GF-D8 (cell line): ENCODE results near the gene BAIAP2L1.
A peak's percentile ranks its signal among the peaks of the same experiment; 100 is the strongest.
"Not testable (repeated sequence)": the region's sequence is repeated elsewhere in the genome, so short reads cannot be mapped to it uniquely, and the experiment has no call there.

Experiments used
- DNase-seq: peaks from one replicate; lab custom pipeline; 2025; lab: John Stamatoyannopoulos, UW

BAIAP2L1 gene

GRCh38 chr7:98400542-98401340 is at the start of gene BAIAP2L1:
Gene BAIAP2L1, minus strand, starts transcription at chr7:98401090. Its CDS starts 238 bp downstream, at chr7:98400852.
- peak; percentile 17 for DNase-seq

- no peak for DNase-seq
These were observed 47.9 kb upstream of the BAIAP2L1 start for GRCh38 chr7:98448766-98449165.

- DNase-seq = not testable (repeated sequence)
These were observed 40.1 kb upstream of the BAIAP2L1 start for GRCh38 chr7:98440992-98441391.

GRCh38 chr7:98439484-98439883 is 38.6 kb upstream of the BAIAP2L1 start:
- DNase-seq = no peak

- no peak for DNase-seq
These were observed 33.2 kb upstream of the BAIAP2L1 start for GRCh38 chr7:98434087-98434486.

- no peak for DNase-seq
These were observed 28.9 kb upstream of the BAIAP2L1 start for GRCh38 chr7:98429799-98430198.

- DNase-seq = no peak
These were observed 22.2 kb upstream of the BAIAP2L1 start for GRCh38 chr7:98423043-98423442.

GRCh38 chr7:98420966-98421612 is 20.2 kb upstream of the BAIAP2L1 start:
- DNase-seq = no peak

GRCh38 chr7:98419988-98420387 is 19.1 kb upstream of the BAIAP2L1 start:
- not testable (repeated sequence) for DNase-seq

- not testable (repeated sequence) for DNase-seq
These were observed 18.4 kb upstream of the BAIAP2L1 start for GRCh38 chr7:98419316-98419691.

GRCh38 chr7:98418636-98419315 is 17.9 kb upstream of the BAIAP2L1 start:
- DNase-seq = no peak

GRCh38 chr7:98418271-98418635 is 17.4 kb upstream of the BAIAP2L1 start:
- DNase-seq = no peak

GRCh38 chr7:98417604-98418270 is 16.8 kb upstream of the BAIAP2L1 start:
- DNase-seq = not testable (repeated sequence)

- no peak for DNase-seq
These were observed 13.5 kb upstream of the BAIAP2L1 start for GRCh38 chr7:98414205-98414900.

GRCh38 chr7:98413655-98414054 is 12.8 kb upstream of the BAIAP2L1 start:
- not testable (repeated sequence) for DNase-seq

- no peak for DNase-seq
These were observed 9.0 kb upstream of the BAIAP2L1 start for GRCh38 chr7:98409843-98410242.

GRCh38 chr7:98408146-98408545 is 7.3 kb upstream of the BAIAP2L1 start:
- not testable (repeated sequence) for DNase-seq

- DNase-seq = no peak
These were observed 5.9 kb upstream of the BAIAP2L1 start for GRCh38 chr7:98406827-98407226.

- no peak for DNase-seq
These were observed 4.0 kb upstream of the BAIAP2L1 start for GRCh38 chr7:98404840-98405239.

GRCh38 chr7:98399890-98400541 is 874 bp downstream of the BAIAP2L1 start:
- DNase-seq = no peak

- no peak for DNase-seq
These were observed 1.4 kb downstream of the BAIAP2L1 start for GRCh38 chr7:98399462-98399861.
